IPS-NIHi7 (cell line): Measurements from ENCODE around the gene IFI27L2.
"Not testable (repeated sequence)": the region's sequence is repeated elsewhere in the genome, so short reads cannot be mapped to it uniquely, and the experiment has no call there.

Experiments used
- DNase-seq: peaks from one replicate; pipeline ENCODE4 v3.0.0; 2012; ENCODE audit warnings: mixed read lengths; ENCODE audit errors: extremely low spot score

The IFI27L2 gene

GRCh38 chr14:94129111-94129757 lies at the start of gene IFI27L2:
Gene IFI27L2, minus strand, starts transcription at chr14:94129604. Its CDS starts 40 bp downstream, at chr14:94129564.
- peak; percentile 87 for DNase-seq

GRCh38 chr14:94177806-94178205 lies 48.4 kb upstream of the IFI27L2 start:
- DNase-seq, result no peak

GRCh38 chr14:94176808-94177207 lies 47.4 kb upstream of the IFI27L2 start:
- no peak for DNase-seq

- DNase-seq, result no peak
Measured at GRCh38 chr14:94175747-94176146, 46.3 kb upstream of the IFI27L2 start.

- peak; percentile 35 for DNase-seq
Measured at GRCh38 chr14:94175011-94175745, 45.8 kb upstream of the IFI27L2 start.

GRCh38 chr14:94174604-94175010 lies 45.2 kb upstream of the IFI27L2 start:
- DNase-seq, result peak; percentile 19

GRCh38 chr14:94173885-94174603 lies 44.6 kb upstream of the IFI27L2 start, which contains the start of gene PPP4R4:
Gene PPP4R4, plus strand, starts transcription at chr14:94174322. Its CDS starts 144 bp downstream, at chr14:94174466.
- DNase-seq, result peak; percentile 93

GRCh38 chr14:94173471-94173884 lies 44.1 kb upstream of the IFI27L2 start:
- no peak for DNase-seq

- DNase-seq, result no peak
Measured at GRCh38 chr14:94172545-94172944, 43.1 kb upstream of the IFI27L2 start.

GRCh38 chr14:94171208-94171607 lies 41.8 kb upstream of the IFI27L2 start:
- no peak for DNase-seq

GRCh38 chr14:94170136-94170535 lies 40.7 kb upstream of the IFI27L2 start:
- DNase-seq, result no peak

GRCh38 chr14:94165744-94166143 lies 36.3 kb upstream of the IFI27L2 start:
- no peak for DNase-seq

GRCh38 chr14:94164685-94165431 lies 35.5 kb upstream of the IFI27L2 start:
- peak; percentile 48 for DNase-seq

GRCh38 chr14:94163796-94164195 lies 34.4 kb upstream of the IFI27L2 start:
- DNase-seq, result no peak

- DNase-seq, result no peak
Measured at GRCh38 chr14:94162466-94162865, 33.1 kb upstream of the IFI27L2 start.

- DNase-seq, result no peak
Measured at GRCh38 chr14:94161981-94162380, 32.6 kb upstream of the IFI27L2 start.

- no peak for DNase-seq
Measured at GRCh38 chr14:94161058-94161457, 31.7 kb upstream of the IFI27L2 start.

- DNase-seq, result no peak
Measured at GRCh38 chr14:94158239-94158883, 29.0 kb upstream of the IFI27L2 start.

GRCh38 chr14:94157197-94157596 lies 27.8 kb upstream of the IFI27L2 start:
- DNase-seq, result no peak

GRCh38 chr14:94156143-94156542 lies 26.7 kb upstream of the IFI27L2 start:
- not testable (repeated sequence) for DNase-seq

GRCh38 chr14:94153750-94154342 lies 24.4 kb upstream of the IFI27L2 start:
- DNase-seq, result no peak
